GM04503 (cell line): Measurements from ENCODE around the gene TXNIP.

Experiments
- DNase-seq: peaks from one replicate; pipeline ENCODE4 v3.0.0-alpha.2; 2012; ENCODE audit warnings: low read depth

The TXNIP gene

DNA sequence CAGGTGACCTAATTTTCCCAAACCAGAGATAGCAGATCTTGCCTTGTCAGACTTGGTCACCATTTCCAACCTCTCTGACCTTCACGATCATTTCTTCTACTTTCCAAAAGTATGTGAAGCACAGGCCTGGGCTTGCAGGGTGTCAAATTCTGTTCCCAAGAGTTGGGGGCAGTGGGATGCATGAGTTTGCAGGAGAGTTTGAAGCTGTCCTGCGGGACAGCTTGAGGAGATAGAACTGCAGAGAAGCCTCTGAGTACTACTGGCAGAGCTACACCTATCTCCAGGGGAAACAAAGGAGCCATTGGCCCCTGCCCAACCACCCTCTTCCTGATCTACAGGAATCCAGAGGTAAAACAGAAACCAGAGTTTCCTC is 11.3 kb downstream of the TXNIP start:
- no peak for DNase-seq

DNA sequence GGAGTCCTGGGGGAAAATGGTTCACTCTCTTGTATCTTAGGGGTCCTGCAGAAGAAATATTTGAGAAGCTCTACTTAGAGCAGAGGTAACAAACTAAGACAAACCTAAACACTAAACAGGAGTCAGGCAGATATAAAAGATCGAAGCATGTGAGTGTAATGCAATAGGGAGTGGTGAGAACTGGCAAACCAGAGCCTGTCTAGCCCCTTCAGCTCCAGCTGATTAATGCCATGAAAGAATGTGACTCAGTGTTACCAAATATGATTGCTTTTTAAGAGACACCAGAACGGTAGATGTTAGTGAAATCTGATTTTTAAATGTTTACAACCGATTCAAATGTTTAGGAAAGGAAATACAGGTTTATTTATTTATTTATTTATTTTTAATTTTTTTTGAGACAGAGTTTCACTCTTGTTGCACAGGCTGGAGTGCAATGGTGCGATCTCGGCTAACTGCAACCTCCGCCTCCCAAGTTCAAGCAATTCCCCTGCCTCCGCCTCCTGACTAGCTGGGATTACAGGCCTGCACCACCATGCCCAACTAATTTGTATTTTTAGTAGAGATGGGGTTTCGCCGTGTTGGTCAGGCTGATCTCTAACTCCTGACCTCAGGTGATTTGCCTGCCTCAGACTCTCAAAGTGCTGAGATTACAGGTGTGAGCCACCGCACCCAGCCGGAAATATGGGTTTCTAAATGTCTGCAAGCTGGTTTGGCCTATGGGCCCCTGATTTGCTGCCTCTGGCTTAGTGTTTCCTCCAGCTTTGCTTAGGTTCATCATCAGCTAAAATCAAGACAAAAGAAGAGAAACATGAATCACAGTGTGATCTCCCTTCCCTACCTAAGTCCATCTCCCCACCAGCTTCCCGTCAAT is 12.2 kb downstream of the TXNIP start:
- DNase-seq: no peak

DNA sequence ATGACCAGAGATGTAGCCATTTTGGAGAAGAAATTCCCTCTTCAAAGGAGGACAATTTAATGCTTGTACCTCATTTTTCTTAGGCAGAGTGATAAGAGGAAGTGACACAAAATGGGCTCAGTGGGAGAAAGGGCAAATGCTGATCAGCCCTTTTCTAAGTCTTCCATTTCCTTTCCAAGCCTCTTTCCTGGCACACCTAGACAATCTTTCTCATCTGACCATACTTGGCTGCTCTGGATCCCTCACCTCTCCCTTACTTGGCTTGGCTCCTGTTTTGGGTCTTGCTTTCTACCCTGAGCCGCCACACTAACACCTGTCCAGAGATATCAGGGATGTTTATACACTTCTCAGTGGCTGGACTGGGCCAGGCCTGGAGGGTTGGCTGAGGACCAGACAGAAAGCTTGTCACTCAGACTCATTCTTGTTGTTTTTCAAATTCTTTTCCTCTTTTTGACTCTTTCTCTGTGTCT is 13.1 kb downstream of the TXNIP start:
- no peak for DNase-seq

DNA sequence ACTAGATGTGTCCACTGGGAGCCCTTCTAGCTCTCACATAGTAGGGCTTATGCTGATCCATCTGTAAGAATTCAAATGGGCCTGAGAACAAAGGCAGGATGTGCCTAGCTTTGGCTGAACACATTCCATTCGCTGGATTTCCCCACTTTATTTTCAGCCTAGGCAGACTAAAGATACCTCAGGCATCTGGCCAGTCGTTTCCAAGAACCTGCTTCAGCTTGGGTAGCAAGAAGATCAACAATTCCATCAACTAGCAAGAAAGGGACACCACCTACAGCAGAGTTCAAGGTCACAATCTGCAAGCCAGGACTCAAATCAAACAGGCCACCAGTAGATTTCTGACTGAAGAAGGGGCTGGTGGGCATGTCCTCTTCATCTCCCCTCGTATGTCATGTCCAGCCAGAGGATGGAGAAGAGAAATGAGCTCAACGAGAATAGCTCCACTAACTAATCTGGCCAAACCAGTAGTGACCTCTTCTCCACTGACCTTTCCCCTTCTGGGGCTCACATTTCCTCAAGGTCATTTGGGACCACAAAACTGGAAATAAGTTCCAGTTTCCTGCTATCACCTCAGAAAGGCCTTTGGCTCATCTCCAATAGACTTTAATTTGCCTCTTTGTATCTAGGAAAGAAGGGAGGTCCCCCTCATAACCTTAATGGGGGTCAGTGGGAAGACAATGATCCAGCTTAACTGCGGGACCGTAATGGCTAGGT is 14.2 kb downstream of the TXNIP start:
- no peak for DNase-seq

DNA sequence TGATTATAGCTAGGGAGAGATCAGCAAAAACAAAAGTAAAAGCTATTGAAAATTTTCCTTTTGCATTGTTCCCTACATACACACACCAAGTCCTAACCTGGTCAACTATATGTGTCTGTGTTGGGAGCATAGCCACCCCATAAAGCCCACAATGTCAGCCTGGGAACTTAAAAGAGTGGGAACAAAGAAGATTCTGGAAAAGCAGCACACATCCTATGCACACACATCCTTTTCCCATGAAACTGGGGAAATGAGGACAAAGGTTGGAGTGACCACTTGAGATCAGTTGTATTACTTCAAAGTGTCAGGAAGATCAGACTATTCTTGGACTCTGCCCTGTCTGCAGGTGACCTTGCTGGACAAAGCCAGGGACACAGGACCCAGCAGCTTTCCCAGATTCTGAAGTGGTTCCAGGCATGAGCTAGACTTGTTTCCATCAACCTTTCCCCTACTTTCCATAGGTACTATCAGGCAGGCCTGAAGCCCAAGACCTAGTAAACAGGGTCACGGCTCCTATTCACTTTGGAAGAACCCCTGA is 15.9 kb downstream of the TXNIP start:
- DNase-seq: no peak

DNA sequence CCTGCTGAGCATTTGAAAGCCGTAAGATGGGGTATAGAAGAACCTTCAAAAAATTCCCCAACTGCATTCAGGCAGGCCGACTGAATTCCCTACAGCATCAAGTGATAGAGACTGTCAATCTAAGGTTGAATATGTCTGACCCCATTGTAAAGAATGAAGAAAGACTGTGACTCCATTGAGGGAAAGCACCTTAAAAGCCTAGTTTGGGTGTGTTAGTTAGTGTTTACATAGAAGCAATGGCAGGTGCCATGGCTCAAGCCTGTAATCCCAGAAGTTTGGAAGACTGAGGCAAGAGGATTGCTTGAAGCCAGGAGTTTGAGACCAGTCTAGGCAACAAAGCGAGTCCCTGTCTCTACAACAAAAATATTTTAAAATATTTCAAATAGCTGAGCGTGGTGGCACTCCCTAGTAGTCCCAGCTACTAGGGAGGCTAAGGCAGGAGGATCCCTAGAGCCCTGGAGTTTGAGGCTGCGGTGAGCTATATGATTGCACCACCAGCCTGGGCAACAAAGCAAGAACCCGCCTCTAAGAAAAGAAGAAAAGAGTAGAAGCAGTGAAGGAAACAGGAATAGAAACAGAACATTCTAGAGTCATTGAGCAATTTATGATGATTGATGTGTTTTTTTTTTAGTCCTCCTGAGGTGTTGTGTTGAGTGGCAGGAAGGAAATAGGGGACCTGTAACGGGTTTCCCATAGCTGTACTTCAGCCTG is 16.5 kb downstream of the TXNIP start:
- no peak for DNase-seq

DNA sequence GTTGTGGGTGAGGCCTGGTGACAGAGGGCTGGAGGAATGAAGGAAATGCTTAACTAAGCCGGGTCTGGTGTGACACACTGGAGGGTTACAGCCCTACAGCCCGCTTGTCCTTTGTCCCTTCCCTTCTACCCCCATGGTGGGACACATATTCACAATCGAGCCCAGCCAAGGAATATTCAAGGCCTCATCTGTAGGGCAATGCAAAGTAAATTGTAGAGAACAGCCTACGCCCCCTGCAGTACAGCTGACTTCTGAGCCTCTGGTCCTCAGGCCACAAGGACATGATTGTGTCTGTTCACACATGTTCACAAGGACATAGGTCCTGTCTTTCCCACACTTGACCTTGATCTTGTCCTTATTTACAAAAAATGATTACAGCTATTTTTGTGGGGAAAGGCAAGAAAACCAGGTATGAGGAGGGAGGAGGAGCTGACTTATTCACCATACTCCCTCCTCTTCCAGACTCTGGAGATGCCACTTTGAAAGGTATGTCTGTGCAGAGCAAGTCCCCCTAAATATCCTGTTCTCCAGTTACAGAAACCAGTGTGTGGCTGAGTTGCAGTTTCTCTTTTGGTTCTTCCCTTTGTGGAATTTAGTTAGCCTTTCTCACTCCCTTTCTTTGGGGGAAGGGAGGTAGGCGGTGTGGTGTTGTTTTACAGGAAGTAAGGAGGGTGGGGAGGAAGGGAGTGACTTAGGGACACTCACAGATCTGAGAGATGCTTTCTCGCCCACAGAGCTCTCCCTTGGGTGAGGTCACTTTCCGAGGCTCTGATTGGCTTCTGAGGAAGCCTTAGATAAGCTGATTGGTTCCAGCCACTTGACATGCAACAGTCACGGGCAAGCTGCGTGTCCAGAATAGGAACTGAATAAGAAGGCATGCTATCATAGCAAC is 17.3 kb downstream of the TXNIP start:
- peak; percentile 100 for DNase-seq

DNA sequence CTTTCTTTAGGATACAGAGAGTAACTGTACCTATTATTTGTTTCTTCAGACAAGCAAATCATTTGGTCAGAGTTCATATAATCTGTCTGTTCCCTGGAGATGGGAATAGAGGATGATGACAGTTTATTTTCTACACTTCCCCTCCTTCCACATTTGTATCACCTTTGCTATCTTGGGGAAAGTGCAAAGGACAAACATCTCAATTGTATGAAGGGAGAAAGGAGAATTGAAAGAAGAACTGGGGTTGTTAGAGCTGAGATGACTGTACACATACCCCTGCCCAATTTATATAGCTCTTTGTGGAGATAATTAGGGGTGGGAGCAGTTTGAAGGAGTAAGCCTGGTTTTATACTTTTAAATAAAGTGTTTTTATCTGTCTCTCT is 17.9 kb downstream of the TXNIP start:
- no peak for DNase-seq

DNA sequence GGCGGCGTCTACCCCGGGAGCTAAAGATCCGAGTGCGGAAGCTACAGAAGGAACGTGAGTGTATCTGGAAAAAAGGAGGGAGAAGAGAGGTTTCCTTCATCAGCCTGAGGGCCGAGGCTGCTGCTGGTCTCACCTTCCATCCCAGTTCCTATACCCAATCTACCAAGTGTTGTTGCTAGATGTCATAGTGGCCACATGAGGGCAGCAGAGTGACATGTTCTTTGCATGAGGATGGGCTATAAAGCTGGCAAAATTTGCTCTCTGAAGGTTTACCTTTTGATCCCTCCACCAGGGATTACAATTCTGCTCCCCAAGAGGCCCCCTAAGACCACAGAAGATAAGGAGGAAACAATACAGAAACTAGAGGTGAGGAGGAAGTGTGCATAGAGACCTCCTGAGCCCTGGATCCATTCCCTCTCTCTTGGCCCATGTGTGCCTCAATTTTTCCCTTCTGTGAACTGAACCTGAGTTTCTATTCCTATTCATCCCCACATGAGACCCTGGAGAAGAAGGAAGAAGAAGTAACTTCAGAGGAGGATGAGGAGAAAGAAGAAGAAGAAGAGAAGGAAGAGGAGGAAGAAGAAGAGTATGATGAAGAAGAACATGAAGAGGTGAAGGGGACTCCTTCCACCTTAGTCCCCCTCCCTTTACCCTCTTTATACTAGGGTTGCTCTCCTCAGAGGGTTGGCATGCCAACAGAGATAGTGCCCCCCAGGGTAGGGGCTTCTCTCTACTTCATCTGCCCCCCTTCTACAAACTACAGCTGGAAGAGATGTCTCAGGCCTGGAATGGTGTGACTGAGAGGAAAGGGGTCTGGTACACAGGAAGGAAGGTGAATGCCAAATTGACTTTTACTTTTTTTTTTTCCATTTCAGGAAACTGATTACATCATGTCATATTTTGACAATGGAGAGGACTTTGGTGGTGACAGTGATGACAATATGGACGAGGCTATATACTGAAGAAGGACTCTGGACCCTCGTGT is 18.6 kb downstream of the TXNIP start:
- DNase-seq: no peak

DNA sequence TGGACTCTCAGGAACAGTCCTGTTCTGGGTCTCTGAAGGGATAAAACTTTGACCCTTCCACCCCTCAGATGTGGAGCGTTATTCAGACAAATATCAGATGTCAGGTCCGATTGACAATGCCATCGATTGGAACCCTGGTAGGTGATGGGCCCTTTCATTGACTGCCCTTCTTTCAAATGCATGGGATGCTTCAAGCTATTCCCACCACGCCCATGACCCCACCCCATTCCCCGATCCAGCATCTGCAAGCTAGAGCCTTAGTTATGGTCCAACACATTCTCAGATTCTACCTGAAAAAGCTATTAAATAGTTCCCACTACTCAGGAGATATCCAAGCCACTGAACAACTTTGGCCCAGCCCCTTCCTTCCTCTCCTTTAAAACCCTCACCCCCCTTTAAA is 19.4 kb downstream of the TXNIP start:
- no peak for DNase-seq

DNA sequence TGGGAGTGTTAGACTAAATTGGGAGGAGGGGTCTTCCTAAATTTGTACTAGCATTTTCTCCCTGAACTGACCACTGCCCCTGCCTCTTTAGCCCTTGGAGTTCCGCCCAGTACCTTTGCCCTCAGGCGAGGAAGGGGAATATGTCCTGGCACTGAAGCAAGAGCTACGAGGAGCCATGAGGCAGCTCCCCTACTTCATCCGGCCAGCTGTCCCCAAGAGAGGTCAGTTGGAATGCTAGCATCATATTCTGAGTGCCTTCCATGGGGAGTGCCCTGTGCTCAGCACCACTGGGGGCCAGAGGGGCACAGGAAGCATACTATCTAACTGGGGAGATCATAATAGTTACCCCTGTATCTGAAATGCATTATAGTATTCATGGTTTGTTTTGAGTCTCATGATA is 21.2 kb downstream of the TXNIP start:
- DNase-seq: no peak

DNA sequence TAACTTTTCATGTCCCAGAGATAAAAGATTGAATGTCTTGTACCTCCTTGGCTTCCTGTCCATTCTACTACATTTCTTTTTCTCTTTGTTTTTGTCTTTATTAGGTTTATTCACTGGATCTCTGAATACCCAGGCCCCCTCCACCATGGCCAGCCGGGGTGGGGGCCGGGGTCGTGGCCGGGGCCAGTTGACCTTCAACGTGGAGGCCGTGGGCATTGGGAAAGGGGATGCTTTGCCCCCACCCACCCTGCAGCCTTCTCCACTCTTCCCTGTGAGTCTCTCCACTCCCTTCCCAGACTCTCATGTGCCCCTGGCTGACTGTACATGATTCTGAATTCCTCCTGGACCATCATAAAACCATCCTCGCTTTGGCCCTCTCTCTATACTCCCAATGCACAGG is 21.7 kb downstream of the TXNIP start:
- no peak for DNase-seq

DNA sequence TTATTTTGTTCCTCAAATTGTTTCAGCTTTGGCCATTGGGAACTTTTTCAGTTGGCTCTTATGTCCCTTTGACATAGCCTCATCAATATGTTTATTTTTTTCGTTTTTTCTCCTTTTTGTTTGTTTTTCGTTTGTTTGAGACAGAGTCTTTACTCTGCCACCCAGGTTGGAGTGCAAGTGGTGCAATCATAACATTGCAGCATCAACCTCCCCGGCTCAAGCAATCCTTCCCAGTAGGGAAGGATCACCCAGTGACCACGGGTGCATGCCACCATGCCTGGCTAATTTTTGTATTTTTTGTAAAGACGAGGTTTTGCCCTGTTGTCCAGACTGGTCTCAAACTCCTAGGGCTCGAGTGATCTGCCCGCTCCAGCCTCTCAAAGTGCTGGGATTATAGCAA is 23.8 kb downstream of the TXNIP start:
- DNase-seq: no peak

DNA sequence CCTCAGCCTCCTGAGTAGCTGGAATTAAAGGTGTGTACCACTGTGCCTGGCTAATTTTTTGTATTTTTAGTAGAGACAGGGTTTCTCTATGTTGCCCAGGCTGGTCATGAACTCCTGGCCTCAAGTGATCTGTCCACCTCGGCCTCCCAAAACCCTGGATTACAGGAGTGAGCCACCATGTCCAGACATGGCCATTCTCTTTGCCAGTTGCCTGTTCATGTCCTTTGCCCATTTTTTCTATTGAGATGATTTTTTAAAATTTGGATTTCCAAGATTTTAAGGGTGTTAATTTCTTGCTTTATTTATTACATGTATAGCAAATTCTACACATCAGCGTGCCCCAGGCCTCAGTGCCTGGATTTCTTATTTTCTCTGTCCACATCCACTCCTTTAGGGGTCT is 29.1 kb downstream of the TXNIP start:
- DNase-seq: no peak

DNA sequence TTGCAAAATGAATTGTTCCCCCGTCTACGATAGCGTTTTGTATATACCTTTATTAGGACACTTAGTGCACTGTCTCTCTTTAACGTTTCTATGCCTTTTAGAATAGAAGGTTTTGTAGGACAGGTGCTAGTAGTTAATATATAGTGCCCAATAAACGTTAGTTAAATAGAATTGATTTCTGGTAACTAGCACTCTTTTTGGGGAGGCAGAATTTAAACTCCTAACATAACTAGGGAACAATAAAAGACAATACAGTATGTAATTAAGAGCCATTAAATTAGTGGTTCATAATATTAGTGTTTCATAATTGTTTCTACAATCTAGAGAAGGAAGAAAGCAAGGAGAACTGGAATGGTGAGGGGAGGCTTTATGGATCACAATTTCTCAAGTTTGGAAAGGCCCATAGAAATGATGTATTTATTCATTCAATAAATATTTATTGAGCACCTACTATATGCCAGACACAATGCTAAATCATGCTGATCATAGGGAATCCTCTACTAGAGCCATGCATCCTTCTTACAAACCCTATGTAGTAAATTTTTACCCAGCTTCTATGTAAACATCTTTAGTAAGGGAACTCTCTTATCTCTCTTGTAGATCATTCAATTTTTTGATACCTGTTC is 31.1 kb downstream of the TXNIP start:
- DNase-seq: no peak

DNA sequence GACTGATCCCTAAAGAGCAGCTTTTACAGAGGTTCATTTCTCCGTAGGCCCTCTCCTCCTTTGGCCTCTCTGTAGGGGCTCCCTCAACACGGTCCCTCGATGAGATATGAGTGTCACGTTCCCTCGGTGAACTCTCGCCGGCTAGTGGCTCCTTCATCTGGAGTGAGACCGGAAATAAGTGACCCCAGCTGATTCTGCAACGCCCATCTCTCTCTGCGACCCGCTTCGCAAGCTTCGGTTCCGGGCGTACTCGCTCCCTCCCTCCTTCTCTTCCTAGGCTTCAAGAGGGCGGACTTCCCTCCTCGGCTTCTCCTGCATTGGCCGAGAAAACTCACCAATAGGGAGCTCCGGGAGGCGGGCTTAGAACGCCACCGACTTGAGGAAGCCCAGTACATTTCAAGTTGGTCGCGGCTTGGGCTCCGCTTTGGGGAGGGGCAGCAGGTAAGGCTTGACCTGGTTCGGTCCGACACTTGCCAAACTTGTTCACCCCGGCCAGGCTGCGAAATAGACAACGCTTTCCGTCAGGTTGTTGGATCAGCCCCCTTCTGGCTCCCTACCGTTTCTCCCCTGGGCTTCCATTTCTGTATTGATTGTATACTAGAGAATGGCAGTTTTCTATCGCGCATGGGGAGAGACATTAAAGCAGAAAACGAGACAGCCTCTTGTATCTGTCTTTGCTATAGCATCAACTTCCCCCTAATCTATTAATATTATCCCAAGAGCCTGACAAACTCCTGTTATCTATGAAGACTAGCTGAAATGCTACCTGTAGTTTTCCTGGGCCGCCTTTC is 31.9 kb downstream of the TXNIP start, which contains the start of the genes ANKRD34A and POLR3GL:
Gene ANKRD34A (minus strand): TSS at position 248 of the 791 bp plus-strand sequence. CDS start 2,816 bp downstream, outside the sequence.
Gene POLR3GL (plus strand): TSS at position 363 of the 791 bp plus-strand sequence. CDS start 10,176 bp downstream, outside the sequence.
- DNase-seq: peak; percentile 65

DNA sequence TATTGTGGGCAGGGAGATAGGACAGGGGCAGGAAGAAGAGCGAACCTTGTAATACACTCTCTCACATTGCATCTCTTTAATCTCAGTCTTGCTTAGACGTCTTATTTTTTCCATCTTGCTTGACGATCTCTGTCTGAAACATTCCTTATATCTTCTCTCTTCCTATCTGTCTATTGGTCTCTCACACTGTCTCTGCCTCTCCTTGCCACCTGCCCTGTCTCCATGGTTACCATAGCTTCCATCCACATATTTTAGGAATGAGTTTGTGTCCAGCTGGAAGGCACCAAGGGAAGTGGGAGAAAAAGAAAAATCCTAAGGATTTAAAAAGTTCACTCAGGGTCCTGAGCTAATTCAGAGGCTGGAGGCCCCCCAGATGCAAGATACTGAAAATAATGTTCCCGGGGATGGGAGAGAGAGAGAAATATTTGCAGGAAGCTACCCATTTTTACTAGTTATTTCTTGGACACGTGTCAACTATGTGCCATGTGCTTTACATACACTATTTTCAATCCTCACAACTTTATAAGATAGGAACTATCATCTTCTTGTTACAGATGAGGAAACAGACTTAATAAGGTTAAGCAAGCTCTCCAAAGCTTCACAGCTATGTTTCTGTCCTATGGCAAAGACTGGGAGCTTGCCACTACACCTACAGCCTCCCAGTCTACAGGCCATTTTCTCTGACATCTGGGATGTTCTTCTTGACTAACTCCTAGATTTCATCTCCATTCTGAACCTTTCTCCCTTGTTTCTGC is 32.9 kb downstream of the TXNIP start:
- DNase-seq: no peak
